HG02981 (cell line): ENCODE results near the gene ADAD1.

ENCODE experiments used
- ATAC-seq: cut with Tn5 transposase; IDR thresholded peaks from one replicate; pipeline ENCODE4 v1.9.1; 2021; ENCODE audit warnings: mild to moderate bottlenecking, moderate library complexity; ENCODE audit not compliant: unreplicated experiment

ADAD1 gene

DNA sequence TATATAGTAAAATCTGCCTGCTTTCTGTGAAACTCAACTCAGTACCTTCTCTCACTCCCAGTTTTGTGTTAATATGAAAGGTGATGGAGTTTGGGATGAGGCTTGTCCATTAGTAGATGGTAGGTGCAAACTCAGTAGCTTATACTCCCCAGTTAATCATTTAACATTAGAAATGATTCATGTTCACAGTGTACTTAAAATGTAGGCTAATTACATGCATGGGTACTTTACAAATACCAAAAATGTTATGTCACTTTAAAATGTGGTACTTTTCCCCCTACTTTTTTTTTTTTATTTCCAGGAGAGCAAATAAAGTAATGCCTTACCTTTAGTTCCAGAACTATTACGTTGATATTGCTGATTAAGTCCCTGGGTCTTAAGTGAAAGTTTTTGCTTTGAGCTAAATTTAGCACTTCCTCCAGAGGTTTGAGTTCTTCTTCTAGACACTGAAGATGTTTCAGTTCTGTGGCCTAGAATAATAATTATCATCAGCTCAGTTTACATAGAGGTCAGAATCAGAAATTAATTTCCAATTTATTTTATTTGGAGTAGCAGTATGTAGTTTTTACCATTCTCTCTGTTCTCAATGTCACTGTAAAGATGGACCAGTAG, 74.7 kb downstream of the ADAD1 start:
- no peak for ATAC-seq

GRCh38 chr4:122456231-122457116, 77.7 kb downstream of the ADAD1 start, which contains the start of gene IL2:
Gene IL2, minus strand, starts transcription at chr4:122456725. Its CDS starts 285 bp downstream, at chr4:122456440.
- no peak for ATAC-seq

- peak; percentile 85 for ATAC-seq
Measured at GRCh38 chr4:122458625-122459024, 79.8 kb downstream of the ADAD1 start.

DNA sequence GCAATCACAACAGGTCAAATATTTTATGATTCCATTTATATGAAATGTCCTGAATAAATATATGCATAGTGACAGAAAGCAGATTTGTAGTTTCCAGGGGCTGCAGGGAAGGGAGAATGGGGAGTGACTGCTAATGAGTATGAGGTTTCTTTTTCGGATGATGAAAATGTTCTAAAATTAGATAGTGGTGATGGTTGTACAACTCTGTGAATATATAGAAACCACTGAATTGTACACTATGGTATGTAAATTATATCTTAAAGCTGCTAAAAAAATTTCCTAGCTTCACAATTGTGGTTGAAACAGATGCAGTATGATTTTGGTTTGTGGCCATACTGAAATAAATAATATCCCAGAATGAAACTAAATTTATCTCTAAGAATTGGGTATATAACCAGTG, 90.6 kb downstream of the ADAD1 start:
- no peak for ATAC-seq

DNA sequence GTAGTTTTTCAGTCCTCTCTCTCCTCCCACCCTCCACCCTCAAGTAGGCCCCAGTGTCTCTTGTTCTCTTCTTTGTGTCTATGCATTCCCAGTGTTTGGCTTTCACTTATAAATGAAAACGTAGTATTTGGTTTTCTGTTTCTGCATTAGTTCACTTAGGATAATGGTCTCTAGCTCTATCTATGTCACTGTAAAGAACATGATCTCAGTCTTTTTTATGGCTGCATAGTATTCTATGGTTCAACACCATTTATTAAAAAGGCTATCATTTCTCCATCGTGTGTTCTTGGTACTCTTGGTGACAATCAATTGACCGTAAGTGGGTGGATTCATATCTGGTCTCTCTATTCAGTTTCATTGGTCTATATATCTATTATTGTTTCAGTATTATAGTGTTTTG, 96.4 kb downstream of the ADAD1 start:
- ATAC-seq: no peak

- no peak for ATAC-seq
Measured at GRCh38 chr4:122476126-122476525, 97.3 kb downstream of the ADAD1 start.

GRCh38 chr4:122476745-122477144, 97.9 kb downstream of the ADAD1 start:
- no peak for ATAC-seq
